RWPE2 (cell line): ENCODE data around the gene NABP1.

Experiments
- ATAC-seq: fragments of 200-7000 bp; cut with Tn5 transposase; 3 replicates; pipeline ENCODE4 v1.9.1; 2021; ENCODE audit warnings: low read depth
- DNase-seq: peaks from one replicate; pipeline ENCODE4 v3.0.0-alpha.2; 2020; ENCODE audit warnings: low spot score
- H3K27ac ChIP-seq: fragments of 450-650 bp; 2 replicates; pipeline ENCODE4 v1.5.1; 2017; ENCODE audit warnings: mild to moderate bottlenecking; ENCODE audit not compliant: poor library complexity, severe bottlenecking
- H3K27me3 ChIP-seq: fragments of 250-450 bp; sonication (Bioruptor Pico); 2 replicates; pipeline ENCODE4 v1.5.1; 2021; ENCODE audit warnings: mild to moderate bottlenecking, moderate library complexity; ENCODE audit not compliant: insufficient read depth, poor library complexity, severe bottlenecking
- H3K36me3 ChIP-seq: fragments of 250-450 bp; sonication (Bioruptor Pico); 2 replicates; pipeline ENCODE4 v1.5.1; 2020; ENCODE audit warnings: low read depth, mild to moderate bottlenecking, moderate library complexity
- H3K4me1 ChIP-seq: fragments of 250-450 bp; sonication (Bioruptor Pico); 2 replicates; pipeline ENCODE4 v1.5.1; 2021; ENCODE audit warnings: mild to moderate bottlenecking, moderate library complexity; ENCODE audit not compliant: insufficient read depth, poor library complexity, severe bottlenecking
- H3K4me3 ChIP-seq: fragments of 250-450 bp; sonication (Bioruptor Pico); 2 replicates; pipeline ENCODE4 v1.5.1; 2021; ENCODE audit warnings: mild to moderate bottlenecking, moderate library complexity; ENCODE audit not compliant: severe bottlenecking
- H3K9me3 ChIP-seq: fragments of 250-450 bp; sonication (Bioruptor Pico); 2 replicates; pipeline ENCODE4 v1.5.1; 2021; ENCODE audit warnings: mild to moderate bottlenecking, moderate library complexity; ENCODE audit not compliant: severe bottlenecking
- TF ChIP-seq, protein P1 (sequence below): fragments of 450-650 bp; IDR thresholded peaks from one replicate; pipeline ENCODE4 v1.5.1; 2017; ENCODE audit warnings: mild to moderate bottlenecking, moderate library complexity; ENCODE audit not compliant: poor library complexity, severe bottlenecking

The NABP1 gene

GRCh38 chr2:191656391-191656790, 21.5 kb upstream of the NABP1 start:
- peaks cover 25% of the 10 kb centered on the region for H3K4me1 ChIP-seq
- ATAC-seq: peak; percentile 95
- DNase-seq: no peak

GRCh38 chr2:191656792-191657191, 21.1 kb upstream of the NABP1 start:
- H3K4me1 ChIP-seq: peaks cover 25% of the 10 kb centered on the region
- H3K4me3 ChIP-seq: no peak overlapping the region
- peak overlapping the region; percentile 34 for H3K27ac ChIP-seq
- no peaks in the 10 kb centered on the region for H3K9me3 ChIP-seq
- DNase-seq (no peak), ATAC-seq (no peak)
- TF ChIP-seq, protein P1, sequence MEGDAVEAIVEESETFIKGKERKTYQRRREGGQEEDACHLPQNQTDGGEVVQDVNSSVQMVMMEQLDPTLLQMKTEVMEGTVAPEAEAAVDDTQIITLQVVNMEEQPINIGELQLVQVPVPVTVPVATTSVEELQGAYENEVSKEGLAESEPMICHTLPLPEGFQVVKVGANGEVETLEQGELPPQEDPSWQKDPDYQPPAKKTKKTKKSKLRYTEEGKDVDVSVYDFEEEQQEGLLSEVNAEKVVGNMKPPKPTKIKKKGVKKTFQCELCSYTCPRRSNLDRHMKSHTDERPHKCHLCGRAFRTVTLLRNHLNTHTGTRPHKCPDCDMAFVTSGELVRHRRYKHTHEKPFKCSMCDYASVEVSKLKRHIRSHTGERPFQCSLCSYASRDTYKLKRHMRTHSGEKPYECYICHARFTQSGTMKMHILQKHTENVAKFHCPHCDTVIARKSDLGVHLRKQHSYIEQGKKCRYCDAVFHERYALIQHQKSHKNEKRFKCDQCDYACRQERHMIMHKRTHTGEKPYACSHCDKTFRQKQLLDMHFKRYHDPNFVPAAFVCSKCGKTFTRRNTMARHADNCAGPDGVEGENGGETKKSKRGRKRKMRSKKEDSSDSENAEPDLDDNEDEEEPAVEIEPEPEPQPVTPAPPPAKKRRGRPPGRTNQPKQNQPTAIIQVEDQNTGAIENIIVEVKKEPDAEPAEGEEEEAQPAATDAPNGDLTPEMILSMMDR: no peak
- H3K36me3 ChIP-seq: no peaks in the 10 kb centered on the region; the same call in 1 of the 2 replicates
- H3K27me3 ChIP-seq: no peaks in the 10 kb centered on the region

More at GRCh38 chr2:191656391-191656790, 21.5 kb upstream of the NABP1 start:
- Histone ChIP-seq H3K9me3 (no peaks in the 10 kb centered on the region), H3K36me3 (no peaks in the 10 kb centered on the region; the same call in 1 of the 2 replicates), H3K27ac (peak overlapping the region; percentile 34), H3K27me3 (no peaks in the 10 kb centered on the region), H3K4me3 (no peak overlapping the region)
- TF ChIP-seq, protein P1: no peak

DNA sequence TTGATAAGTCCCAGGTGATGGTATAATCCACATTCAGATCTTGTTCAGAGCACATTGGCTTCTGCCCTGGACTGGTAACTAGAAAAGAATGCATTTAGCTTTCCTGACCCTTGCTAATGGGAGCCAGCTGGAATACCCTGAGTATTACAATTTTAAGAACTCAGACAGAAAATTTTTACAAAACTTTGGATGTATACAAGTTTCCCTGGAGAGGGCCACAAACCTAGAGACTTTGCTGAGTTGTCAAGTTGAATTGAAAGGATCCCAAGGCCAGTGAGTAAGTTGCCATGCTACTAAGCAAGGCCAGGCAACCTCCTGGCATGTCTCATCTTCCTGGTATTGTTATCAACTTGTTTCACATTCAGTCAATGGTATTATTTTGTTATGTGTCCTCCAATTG, 20.0 kb upstream of the NABP1 start:
- TF ChIP-seq, protein P1: no peak
- peak; percentile 55; the same call in 2 of the 3 replicates for ATAC-seq
- Histone ChIP-seq H3K27ac (no peak overlapping the region), H3K36me3 (no peaks in the 10 kb centered on the region; the same call in 1 of the 2 replicates), H3K9me3 (no peaks in the 10 kb centered on the region), H3K4me1 (peaks cover 25% of the 10 kb centered on the region), H3K4me3 (no peak overlapping the region), H3K27me3 (no peaks in the 10 kb centered on the region)
- no peak for DNase-seq

GRCh38 chr2:191659198-191659597, 18.7 kb upstream of the NABP1 start:
- TF ChIP-seq, protein P1: no peak
- Histone ChIP-seq H3K27ac (no peak overlapping the region), H3K4me1 (peaks cover 25% of the 10 kb centered on the region), H3K4me3 (no peak overlapping the region), H3K36me3 (no peaks in the 10 kb centered on the region; the same call in 1 of the 2 replicates), H3K27me3 (no peaks in the 10 kb centered on the region), H3K9me3 (no peaks in the 10 kb centered on the region)
- ATAC-seq (no peak), DNase-seq (no peak)

DNA sequence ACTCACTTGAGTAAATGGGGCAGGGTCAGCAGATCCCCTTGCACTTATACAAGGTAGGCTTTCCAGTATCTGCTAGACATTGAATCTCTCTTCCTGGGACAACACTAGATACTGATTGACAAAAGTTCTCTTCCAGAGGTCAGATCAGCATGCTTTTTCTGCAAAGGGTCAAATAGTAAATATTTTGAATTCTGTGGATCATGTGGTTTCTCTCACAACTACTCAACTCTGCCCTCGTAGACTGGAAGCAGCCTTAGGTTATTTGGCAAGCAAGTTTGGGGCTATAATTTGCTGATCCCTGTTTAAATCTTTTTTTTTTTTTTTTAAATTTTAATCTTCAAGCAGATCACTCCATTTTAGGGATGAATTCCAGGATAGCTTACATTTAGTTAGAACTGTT, 17.4 kb upstream of the NABP1 start:
- H3K4me3 ChIP-seq: no peak overlapping the region
- ATAC-seq (no peak), DNase-seq (no peak)
- peaks cover 29% of the 10 kb centered on the region for H3K4me1 ChIP-seq
- no peaks in the 10 kb centered on the region for H3K27me3 ChIP-seq
- TF ChIP-seq, protein P1: no peak
- no peaks in the 10 kb centered on the region; the same call in 1 of the 2 replicates for H3K36me3 ChIP-seq
- no peaks in the 10 kb centered on the region for H3K9me3 ChIP-seq
- no peak overlapping the region for H3K27ac ChIP-seq
